GM15510 (cell line): ENCODE results near the gene CYB5D1.

Experiments used
- POLR2A ChIP-seq: IDR thresholded peaks from 3 replicates; pipeline ENCODE4 v1.6.1; 2011; ENCODE audit warnings: borderline replicate concordance; ENCODE audit not compliant: insufficient read length; ENCODE audit errors: extremely low read depth

CYB5D1 gene

DNA sequence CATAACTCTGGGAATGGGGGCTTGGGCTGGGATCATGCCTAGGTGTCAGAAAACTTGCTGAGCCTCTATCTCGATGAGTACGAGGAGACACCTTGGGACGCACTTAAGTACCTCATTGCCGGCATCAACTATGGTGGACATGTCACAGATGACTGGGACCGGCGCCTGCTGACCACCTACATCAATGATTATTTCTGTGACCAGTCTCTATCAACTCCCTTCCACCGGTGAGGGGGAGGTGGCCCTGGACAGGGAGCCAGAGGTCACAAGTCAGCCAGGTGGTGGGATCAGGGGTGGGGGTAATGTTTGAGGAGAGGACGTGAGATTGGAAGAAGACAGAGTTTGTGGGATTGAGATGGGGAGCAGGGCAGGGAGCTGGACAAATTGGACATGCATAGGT, 27.2 kb upstream of the CYB5D1 start:
- TF ChIP-seq POLR2A: no peak

DNA sequence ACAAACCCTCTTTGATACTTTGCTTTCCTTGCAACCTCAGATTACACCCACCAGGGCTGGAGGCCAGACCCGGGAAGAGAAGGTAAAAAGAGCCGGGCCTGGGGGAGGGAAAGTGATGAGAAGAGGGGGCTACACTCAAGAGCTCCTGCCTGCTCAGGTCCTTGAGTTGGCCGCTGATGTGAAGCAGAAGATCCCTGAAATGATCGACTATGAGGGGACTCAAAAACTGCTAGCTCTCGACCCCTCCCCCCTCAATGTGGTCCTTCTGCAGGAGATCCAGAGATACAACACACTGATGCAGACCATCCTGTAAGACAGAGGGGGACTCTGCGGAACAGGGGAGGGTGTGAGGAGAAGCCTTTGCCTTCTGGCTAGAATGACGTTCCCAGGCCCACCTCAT, 26.6 kb upstream of the CYB5D1 start:
- TF ChIP-seq POLR2A: no peak

DNA sequence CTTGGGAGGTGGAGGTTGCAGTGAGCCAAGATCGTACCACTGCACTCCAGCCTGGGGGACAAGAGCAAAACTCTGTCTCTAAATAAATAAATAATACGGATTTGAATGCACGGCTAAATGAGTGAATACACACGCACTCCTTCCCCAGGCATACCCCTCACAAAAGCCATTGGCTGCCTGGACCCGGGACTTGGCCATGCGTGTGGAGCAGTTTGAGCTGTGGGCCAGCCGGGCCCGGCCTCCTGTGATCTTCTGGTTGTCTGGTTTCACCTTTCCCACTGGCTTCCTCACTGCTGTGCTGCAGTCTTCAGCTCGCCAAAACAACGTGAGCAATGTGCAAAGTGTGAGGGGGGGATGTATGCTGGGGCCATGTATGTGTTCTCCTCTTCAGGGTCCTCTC, 25.4 kb upstream of the CYB5D1 start:
- no peak for TF ChIP-seq POLR2A

DNA sequence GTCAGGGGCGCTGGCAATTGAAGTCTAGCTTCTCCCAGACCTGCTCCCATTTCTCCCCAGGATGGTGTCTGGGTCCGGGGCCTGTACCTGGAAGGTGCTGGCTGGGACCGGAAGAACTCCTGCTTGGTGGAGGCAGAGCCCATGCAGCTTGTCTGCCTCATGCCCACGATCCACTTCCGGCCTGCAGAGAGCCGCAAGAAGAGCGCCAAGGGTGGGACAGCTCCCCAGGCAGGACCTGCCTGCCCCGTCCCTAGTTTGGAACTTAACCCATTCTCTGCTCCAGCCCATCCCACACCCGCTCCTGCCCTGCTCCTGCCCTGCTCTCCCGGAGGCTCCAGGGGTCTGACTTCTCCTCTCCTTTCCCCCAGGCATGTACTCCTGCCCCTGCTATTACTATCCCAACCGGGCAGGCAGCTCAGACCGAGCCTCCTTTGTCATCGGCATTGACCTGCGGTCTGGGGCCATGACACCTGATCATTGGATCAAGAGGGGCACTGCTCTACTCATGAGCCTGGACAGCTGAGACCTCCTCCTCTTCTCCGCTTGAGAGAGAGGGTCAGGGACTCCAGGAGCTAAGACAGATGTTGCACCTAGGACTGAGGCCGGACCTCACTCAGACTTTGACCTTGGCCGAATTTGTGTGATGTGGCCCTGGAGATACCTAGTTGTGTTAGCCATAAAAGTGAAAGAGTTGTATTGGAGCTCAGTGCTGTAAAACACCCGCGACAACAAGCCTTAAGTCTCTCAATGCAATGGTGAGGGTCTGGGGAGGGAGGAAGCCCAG, 24.6 kb upstream of the CYB5D1 start:
- no peak for TF ChIP-seq POLR2A

DNA sequence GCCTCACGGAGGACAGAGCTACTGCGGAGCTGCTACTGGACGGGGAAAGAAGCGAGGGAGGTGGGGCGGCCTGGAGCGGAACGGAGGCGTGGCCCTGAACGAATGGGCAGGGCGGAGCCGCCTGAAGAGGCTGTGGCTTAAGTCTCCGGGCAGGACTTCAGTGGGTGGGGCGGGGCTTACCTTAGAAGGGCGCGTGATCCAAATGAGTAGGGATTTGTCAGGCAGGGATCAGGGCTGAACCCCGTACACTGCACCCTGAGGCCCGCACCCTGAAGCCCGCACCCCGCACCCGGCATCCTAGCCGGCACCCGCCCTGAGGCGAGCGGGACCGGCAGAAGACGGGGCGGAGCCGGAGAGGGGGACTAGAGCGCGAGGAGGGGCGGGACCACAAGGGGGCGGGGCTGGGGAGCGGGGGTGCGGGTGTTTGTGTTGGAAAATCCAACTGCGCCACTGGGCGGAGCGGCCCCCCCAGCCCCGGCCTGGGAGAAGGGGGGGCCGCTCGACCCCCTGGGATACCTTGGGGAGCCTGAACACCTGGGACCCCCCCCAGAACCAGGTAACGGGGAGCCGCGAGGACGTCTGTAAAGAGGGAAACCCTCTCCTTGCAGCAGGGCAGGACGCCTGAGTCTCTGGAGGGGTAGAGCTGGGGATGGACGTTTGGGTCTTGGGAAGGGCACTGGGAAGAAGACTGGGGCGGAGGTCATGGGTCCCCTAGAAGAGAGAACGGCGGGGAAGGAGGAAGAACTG, 23.8 kb upstream of the CYB5D1 start, which contains the start of gene KDM6B:
Gene KDM6B (plus strand): TSS at position 423 of the 747 bp plus-strand sequence. CDS start 11,338 bp downstream, outside the sequence.
- no peak for TF ChIP-seq POLR2A

DNA sequence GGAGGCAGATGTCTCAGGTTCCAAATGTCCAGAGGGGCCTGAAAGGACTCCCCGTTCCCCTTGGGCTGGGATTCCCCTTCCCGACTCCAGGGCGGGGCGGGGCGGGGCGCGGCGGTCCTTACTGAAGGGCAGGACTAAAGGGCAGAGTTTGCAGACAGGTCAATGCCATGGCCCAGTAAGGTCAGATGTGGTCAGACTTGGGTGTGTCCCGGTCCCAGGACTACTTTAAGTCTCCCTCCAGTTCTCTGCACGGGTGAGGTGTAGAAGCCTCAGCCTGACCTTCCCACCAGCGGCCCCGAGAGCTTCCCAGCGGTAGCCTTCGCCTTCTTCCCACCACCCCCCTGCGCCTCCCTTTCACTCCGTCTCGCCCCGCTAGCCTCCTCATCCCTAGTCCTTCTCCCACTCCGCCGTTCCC, 23.3 kb upstream of the CYB5D1 start:
- no peak for TF ChIP-seq POLR2A

DNA sequence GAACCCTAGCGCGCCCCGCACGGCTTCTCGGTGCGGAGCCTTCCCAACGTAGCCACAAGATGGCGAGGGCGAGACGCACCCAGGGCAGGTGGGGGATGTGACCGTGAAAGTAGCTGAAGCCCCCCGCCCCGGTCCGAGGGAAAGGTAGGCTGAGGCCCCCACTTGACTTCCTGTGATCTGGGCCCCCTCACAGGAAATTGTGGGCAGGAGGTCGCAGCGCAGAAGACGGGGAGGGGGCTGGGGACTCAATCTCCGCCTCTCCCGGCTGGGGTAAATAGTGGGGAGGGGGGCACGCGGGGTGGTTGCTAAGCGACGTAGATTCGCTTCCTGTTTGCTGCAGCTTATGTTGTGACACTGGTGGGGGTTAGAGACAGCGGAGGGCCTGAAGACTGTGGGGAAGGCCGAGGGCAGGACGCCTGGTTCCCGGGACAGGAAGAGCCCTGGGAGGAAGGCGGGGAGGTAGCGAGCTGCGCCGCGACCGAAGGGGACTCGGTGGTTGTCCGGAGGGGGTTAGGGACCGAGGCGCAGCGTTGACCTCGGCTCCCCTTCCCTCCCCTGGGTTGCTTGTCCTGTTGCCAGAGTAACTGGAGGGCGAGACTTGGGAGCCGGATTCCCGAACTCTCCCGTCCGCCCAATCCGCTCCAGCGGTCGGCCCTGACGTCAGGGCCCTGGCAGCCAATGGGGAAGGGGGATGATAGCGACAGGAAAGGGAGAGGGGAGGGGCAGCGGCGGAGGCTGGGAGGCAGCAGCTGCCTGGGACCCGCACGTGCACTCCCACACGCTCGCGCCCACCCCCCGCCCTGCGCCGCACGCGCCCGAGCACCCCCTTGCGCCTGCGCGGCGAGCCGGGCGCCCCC, 22.6 kb upstream of the CYB5D1 start:
- TF ChIP-seq POLR2A: no peak

DNA sequence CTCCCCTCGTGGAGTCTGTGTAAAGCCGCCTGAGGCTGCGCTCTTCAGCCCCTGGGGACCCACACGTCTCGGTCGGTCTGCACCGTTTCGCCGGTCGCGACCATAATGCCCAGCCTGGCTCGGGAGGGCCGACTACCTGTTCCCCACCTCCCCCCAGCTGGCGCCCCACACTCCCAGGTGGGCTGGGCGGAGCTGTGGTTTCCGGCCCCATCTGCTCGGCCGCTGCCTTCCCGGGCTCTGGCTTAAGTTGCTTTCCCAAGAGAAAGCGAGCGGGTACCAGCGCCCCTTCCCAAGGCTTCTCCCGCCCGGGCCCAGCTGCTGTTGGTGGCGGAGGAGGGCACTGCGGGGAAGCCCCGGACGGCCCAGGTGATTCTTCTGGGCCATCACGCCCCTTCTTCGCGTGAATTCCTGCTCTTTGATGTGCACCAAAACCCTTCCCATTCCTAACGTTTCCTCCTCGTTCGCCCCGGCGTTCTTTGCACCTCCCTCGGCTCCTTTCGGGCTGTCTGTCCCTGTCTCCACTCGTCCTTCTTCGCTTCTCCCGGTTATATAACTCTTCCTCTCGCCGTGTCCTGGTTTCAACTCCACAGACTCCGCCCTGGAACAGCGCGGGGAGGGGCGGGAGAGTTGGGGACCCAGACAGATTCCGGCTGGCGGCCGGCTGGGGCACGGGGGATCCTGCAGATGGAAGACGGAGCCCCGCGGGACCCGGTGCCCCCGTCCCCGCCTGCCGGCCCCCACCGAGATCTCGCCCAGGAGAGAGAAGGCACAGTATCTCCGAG, 21.8 kb upstream of the CYB5D1 start:
- peak; percentile 59 for TF ChIP-seq POLR2A

DNA sequence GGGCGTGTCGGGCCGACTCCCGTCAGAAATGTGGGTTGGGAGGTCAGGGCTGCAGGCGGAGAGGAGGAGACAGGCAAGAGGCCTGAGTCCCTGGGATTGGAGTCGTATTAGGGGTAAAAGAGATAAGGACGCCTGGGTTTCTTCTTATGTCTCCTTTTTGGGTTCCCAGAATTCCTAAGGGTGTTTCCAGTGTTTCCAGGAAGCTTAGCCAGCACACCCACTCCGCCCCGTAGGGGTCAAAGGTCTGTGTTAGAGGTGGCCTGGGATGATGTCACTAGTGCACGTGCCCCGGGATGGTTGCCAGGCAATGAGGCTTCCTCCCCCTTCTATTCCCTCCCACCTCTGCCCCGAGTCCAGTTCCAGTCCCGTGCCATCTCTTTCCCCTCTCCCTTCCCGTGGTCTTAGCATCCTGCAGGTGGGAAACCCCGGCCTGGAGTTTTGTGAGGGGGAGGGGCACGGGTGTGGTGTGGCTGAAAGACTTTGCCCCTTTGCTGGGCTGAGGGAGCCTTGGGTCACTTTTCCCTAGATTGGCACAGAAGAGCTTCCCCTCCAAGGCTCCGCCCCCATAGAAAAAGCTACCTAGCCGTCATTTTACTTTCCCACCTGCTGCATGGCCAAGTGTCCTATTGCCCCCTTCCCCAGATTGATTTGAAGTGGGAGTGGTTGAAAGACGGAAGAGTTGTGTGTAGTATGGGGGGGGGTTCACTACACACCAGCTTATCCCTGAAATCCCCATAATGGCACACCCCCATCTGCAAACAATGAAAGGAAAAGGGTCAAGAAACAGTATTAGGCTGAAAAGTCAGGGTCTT, 21.0 kb upstream of the CYB5D1 start:
- TF ChIP-seq POLR2A: no peak

DNA sequence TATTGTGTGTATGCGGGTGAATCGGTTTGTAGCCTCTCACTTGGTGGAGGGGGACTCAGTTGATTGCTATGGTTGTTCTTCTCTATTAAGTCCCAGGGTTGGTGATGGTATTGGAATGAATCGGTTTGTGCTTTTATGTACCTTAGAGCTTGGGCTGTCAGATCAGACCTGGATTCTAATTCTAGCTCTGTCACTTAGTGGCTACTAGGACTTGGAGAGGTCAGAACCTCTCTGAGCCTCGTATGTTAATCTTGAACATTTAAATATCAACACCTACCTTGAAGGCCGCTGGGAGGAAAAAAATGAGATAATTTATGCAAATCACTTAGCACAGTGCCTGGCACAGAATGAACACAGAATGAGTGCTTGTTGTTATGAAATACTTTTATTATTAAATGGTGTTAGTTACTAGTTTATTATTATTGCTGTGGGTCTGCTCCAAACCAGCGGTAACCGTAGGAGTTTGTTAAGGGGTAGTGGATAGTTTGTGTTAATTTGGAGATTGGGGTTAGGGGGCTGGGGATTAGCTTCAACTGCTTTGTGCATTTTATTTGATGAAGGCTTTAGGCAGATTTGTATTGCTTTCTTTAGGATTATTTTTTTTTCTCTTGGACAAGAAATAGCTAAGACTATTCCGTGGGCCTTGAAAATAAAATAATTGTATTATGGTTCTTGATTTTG, 20.3 kb upstream of the CYB5D1 start:
- no peak for TF ChIP-seq POLR2A

DNA sequence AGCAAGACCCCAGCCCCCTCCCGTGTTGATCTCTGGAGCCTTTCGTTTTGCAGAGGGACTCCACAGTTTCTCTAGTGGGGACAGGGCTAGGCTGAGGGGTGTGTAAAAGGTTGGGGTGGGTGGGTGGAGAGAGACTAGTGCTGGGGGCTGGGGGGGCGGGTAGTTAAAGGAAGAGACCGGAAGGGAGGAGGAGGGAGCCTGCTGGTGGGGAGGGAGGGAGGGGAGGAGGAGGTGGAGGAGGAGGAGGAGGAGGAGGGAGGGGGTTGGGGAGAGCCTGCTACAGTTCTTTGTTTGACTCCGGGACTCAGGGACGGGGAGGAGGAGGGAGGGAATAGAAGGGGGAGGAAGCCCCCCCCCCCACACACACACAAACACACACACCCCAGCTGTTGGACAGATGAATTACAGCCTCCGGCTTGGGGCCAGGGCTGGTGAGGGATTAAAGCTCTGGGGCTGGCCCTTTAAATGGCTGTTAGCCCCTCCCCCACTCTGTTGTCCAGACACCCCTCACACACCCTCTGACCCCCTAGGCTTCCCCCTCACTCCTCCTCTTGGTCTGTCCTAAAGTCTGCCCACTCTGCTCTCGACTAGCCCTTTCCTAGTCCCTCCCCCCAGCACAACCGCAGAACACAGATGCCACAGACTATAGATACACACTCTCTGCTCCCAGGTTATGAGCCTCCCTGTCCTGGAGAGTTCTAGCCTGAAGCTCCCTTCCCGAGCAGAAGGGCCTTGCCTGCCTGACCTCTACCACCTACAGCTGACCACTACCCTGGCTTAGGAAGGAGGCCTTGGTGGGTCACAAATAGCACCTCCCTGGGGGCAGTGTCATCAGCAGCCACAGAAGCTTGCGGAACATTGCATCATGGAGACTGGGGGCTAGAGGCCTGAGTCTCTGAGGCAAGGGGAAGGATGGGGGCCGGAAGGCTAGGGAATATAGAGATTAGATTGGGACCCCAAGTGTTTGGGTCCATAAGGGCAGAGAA, 19.4 kb upstream of the CYB5D1 start:
- no peak for TF ChIP-seq POLR2A
